Adipose tissue (tissue), 3 donors: ENCODE data around the gene WWOX. TPM values are rescaled to one million over a fixed set of nuclear protein-coding genes. Genes with fewer than 3 reads are reported as not detected.

ENCODE experiments used
- H3K27ac ChIP-seq: one replicate; pipeline ENCODE4 v1.5.1; 2013; ENCODE audit warnings: low read depth, low read length
- WGBS, 3 donors: extraction: QIAGEN DNeasy Blood & Tissue Kit; methylation state at CpG; one replicate each; pipeline ENCODE4 v1.1.7; 2013; 5-methylcytosine and 5-hydroxymethylcytosine counted together
- polyA plus RNA-seq, 3 donors: library from polyadenylated mRNA; stranded (reverse); fragments of 200-250 nt; gene quantifications; one replicate each; pipeline ENCODE4 v1.2.3, GENCODE V29; 2013
- donor health status: healthy with polysubstance abuse.
- donor health status: Bipolar disorder and iron deficiency.
- donor health status: healthy.

WWOX gene
- polyA plus RNA-seq, 3 donors, result 5.7 to 10.6 (median 7.0) TPM

GRCh38 chr16:79081297-79082066 is 982.0 kb downstream of the WWOX start:
- WGBS, 3 donors, result 81 to 94% (median 90%) methylated on average over 12 of the region's 12 CpGs
- no peak overlapping the region for H3K27ac ChIP-seq

DNA sequence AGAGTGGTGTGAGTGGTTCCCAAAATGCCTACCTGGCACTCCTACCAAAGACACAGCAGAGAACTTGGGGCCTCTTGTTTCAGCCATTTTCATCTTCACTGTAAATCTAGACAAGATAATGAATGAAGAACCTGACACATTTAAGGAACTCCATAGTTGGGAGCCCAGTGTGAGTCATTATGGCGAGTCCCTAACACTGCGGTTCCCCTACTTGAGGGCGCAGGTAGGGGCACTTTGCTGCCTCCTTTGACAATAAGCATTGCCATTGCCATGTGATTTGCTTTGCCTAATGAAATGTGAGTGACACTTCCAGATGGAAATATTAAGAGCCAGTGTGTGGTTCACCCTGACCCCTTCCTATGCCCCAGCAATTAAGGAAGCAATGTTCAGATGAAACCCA is 983.5 kb downstream of the WWOX start:
- no peak overlapping the region for H3K27ac ChIP-seq
- 94 to 96% (median 94%) methylated on average over 3 of the region's 3 CpGs for WGBS, 3 donors

GRCh38 chr16:79083508-79084299 is 984.2 kb downstream of the WWOX start:
- 82 to 87% (median 83%) methylated on average over 18 of the region's 18 CpGs for WGBS, 3 donors
- no peak overlapping the region for H3K27ac ChIP-seq

DNA sequence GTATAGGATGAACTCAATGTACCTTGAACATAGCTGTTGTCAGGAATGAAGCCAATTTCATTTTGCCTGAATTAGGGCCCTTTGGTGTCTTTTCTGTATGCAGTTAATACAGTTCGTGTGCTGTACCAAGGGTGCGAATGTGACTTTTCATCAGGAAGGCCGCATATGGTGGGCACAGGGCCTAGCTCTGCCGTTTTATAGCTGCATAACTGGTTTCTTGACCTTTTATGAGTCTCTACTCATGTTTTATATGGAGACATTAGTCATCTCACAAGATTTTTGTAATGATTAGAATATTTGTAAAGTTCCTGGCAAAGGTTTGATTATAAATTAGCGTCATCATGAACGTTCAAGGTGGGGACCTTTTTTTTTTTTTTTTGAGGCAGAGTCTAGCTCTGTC is 989.5 kb downstream of the WWOX start:
- H3K27ac ChIP-seq, result no peak overlapping the region
- 80 to 85% (median 82%) methylated on average over 6 of the region's 6 CpGs for WGBS, 3 donors

GRCh38 chr16:79089735-79090284 is 990.4 kb downstream of the WWOX start:
- H3K27ac ChIP-seq, result no peak overlapping the region
- 22 to 73% (median 31%) methylated on average over 10 of the region's 10 CpGs for WGBS, 3 donors

DNA sequence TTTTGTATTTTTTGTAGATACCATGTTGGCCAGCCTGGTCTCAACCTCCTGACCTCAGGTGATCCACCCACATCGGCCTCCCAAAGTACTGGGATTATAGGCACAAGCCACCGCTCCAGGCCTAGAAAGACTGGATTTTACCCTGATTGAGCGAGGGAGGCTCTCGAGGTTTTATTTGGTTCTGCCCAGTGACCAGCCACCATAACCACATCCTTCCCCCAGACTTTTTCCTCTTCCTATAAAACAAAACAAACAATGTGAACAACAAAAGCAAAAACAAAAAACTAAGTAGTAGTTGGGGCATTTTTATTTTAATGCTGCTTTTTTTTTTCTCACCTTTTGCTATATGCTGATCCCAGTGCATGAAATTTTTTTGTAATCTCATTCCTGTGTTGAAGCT is 991.5 kb downstream of the WWOX start:
- no peak overlapping the region for H3K27ac ChIP-seq
- 63 to 97% (median 67%) methylated on average over 4 of the region's 4 CpGs for WGBS, 3 donors

DNA sequence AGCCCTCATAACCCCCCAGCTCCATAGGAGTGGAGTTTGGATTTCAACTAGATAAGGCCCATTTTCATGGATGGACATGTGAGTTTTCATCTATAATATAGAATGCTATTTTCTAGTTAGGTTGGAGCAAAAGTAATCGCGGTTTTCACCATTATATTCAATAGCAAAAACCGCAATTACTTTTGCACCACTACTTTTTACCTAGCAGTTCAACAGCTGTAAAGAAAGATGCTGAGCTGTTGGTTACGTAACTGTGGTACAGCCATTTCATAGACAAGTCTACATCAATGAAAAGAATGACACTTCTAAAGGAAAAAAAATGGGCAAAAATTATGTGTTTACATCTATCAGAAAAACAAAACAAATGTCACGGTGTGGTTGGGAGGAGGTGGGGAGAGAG is 993.4 kb downstream of the WWOX start:
- WGBS, 3 donors, result 87 to 97% (median 93%) methylated on average over 5 of the region's 5 CpGs
- no peak overlapping the region for H3K27ac ChIP-seq

GRCh38 chr16:79093554-79093967 is 994.1 kb downstream of the WWOX start:
- H3K27ac ChIP-seq, result no peak overlapping the region
- WGBS, 3 donors, result 47 to 77% (median 52%) methylated on average over 10 of the region's 10 CpGs

GRCh38 chr16:79096246-79096645 is 996.8 kb downstream of the WWOX start:
- no peak overlapping the region for H3K27ac ChIP-seq
- 90 to 92% (median 91%) methylated on average over 7 of the region's 7 CpGs for WGBS, 3 donors

GRCh38 chr16:79097166-79097565 is 997.7 kb downstream of the WWOX start:
- WGBS, 3 donors, result 74 to 81% (median 77%) methylated on average over 7 of the region's 7 CpGs
- no peak overlapping the region for H3K27ac ChIP-seq

GRCh38 chr16:79097771-79098170 is 998.3 kb downstream of the WWOX start:
- WGBS, 3 donors, result 94 to 97% (median 96%) methylated on average over 7 of the region's 7 CpGs
- H3K27ac ChIP-seq, result no peak overlapping the region

- 77 to 88% (median 81%) methylated on average over 3 of the region's 3 CpGs for WGBS, 3 donors
- no peak overlapping the region for H3K27ac ChIP-seq
Observed at GRCh38 chr16:79098907-79099306, 999.5 kb downstream of the WWOX start.

DNA sequence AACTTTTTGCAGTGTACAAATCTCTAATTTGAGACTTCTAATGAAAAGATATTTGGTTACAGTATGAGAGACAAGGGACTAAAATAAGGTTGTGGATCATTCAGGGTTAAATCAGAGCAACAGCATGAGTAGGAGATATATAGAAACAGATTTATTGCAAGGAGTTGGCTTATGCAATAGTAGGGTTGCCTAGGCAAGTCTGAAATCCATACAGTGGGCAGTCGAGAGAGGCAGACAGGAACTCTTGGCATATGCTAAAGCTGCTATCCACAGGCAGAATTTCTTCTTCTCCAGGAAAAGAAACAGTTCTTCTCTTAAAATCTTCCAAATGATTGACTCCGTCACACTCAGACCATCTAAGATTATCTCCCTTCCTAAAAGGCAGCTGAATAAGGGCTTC is 1000.3 kb downstream of the WWOX start:
- H3K27ac ChIP-seq, result no peak overlapping the region
- 77 to 91% (median 77%) methylated on average over 2 of the region's 2 CpGs for WGBS, 3 donors

GRCh38 chr16:79100447-79100846 is 1001.0 kb downstream of the WWOX start:
- 86 to 92% (median 92%) methylated on average over 8 of the region's 8 CpGs for WGBS, 3 donors
- no peak overlapping the region for H3K27ac ChIP-seq

- WGBS, 3 donors, result 70 to 82% (median 74%) methylated on average over 5 of the region's 5 CpGs
- no peak overlapping the region for H3K27ac ChIP-seq
Observed at GRCh38 chr16:79101491-79101890, 1002.0 kb downstream of the WWOX start.

DNA sequence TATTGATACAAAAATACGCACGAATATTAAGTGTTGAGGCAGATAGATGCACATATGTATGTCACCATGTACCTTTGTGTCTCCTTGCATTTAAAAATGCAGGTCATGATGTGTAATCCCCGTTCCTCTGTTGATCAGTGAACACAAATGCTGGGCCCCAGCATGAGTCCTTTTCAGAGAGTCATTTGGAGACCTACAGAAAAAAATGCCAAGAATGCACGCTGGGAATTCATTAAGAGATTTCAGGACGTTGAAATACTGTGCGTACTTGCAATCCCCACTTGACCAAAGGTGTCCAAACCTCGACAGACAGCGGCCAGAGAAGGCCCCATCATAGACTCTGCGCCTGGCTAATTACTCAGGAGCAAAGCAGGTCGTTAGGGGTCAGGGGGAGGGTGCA is 1005.1 kb downstream of the WWOX start:
- WGBS, 3 donors, result 69 to 84% (median 72%) methylated on average over 10 of the region's 10 CpGs
- H3K27ac ChIP-seq, result no peak overlapping the region

- WGBS, 3 donors, result 94 to 97% (median 95%) methylated on average over 7 of the region's 7 CpGs
- no peak overlapping the region for H3K27ac ChIP-seq
Observed at GRCh38 chr16:79107301-79107700, 1007.8 kb downstream of the WWOX start.

DNA sequence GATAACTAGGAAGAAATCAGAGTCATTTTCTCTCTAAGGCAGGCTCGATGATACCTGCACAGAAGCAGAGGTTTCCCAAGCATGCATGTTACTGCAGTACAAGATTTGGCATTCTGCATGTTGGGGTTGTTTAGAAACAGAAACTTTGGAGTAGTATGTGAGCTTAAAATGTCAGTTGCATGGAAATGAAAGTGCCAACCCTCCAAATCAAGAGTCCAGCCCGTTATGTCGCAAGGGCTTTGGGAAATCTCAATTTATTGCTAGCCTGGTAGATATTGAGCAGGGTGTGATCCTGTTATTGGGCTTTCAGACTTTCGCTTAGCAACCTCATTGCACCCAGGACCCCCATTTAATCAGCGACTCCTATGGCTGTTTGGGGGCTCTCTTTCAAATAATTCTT is 1010.3 kb downstream of the WWOX start:
- H3K27ac ChIP-seq, result no peak overlapping the region
- WGBS, 3 donors, result 84 to 96% (median 87%) methylated on average over 5 of the region's 5 CpGs

- H3K27ac ChIP-seq, result no peak overlapping the region
- 90 to 97% (median 97%) methylated on average over 3 of the region's 3 CpGs for WGBS, 3 donors
Observed at GRCh38 chr16:79110242-79110641, 1010.8 kb downstream of the WWOX start.
